Measurements from ENCODE around the gene GMIP.

Gene GMIP

GRCh38 chr19:19619849-19620210, 23.6 kb downstream of the GMIP start:
- Histone ChIP-seq H3K4me3 (replicated peaks; ENCODE audit: insufficient read depth, low read length) (no peak overlapping the region), H3K27me3 (ENCODE audit: insufficient read depth, poor library complexity, severe bottlenecking) (no peaks in the 10 kb centered on the region), H3K27ac (replicated peaks) (no peak overlapping the region)
- TF ChIP-seq, protein P1, sequence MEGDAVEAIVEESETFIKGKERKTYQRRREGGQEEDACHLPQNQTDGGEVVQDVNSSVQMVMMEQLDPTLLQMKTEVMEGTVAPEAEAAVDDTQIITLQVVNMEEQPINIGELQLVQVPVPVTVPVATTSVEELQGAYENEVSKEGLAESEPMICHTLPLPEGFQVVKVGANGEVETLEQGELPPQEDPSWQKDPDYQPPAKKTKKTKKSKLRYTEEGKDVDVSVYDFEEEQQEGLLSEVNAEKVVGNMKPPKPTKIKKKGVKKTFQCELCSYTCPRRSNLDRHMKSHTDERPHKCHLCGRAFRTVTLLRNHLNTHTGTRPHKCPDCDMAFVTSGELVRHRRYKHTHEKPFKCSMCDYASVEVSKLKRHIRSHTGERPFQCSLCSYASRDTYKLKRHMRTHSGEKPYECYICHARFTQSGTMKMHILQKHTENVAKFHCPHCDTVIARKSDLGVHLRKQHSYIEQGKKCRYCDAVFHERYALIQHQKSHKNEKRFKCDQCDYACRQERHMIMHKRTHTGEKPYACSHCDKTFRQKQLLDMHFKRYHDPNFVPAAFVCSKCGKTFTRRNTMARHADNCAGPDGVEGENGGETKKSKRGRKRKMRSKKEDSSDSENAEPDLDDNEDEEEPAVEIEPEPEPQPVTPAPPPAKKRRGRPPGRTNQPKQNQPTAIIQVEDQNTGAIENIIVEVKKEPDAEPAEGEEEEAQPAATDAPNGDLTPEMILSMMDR (IDR thresholded peaks at IDR 0.05; ENCODE audit: insufficient read depth, low read length) = no peak
- TF ChIP-seq POLR2AphosphoS5 (IDR thresholded peaks at IDR 0.05; ENCODE audit: low read depth) = no peak
- TF ChIP-seq SPI1 (IDR thresholded peaks at IDR 0.05; ENCODE audit: borderline replicate concordance, low read depth) = no peak
- no peak for TF ChIP-seq GABPA (IDR thresholded peaks at IDR 0.05; ENCODE audit: low read depth)
- TF ChIP-seq, protein P2, sequence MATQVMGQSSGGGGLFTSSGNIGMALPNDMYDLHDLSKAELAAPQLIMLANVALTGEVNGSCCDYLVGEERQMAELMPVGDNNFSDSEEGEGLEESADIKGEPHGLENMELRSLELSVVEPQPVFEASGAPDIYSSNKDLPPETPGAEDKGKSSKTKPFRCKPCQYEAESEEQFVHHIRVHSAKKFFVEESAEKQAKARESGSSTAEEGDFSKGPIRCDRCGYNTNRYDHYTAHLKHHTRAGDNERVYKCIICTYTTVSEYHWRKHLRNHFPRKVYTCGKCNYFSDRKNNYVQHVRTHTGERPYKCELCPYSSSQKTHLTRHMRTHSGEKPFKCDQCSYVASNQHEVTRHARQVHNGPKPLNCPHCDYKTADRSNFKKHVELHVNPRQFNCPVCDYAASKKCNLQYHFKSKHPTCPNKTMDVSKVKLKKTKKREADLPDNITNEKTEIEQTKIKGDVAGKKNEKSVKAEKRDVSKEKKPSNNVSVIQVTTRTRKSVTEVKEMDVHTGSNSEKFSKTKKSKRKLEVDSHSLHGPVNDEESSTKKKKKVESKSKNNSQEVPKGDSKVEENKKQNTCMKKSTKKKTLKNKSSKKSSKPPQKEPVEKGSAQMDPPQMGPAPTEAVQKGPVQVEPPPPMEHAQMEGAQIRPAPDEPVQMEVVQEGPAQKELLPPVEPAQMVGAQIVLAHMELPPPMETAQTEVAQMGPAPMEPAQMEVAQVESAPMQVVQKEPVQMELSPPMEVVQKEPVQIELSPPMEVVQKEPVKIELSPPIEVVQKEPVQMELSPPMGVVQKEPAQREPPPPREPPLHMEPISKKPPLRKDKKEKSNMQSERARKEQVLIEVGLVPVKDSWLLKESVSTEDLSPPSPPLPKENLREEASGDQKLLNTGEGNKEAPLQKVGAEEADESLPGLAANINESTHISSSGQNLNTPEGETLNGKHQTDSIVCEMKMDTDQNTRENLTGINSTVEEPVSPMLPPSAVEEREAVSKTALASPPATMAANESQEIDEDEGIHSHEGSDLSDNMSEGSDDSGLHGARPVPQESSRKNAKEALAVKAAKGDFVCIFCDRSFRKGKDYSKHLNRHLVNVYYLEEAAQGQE (IDR thresholded peaks at IDR 0.05; ENCODE audit: insufficient replicate concordance, low read depth) = no peak
- no peak for DNase-seq (ENCODE audit: low read depth in 1 of 2, low spot score in 1 of 2)

DNA sequence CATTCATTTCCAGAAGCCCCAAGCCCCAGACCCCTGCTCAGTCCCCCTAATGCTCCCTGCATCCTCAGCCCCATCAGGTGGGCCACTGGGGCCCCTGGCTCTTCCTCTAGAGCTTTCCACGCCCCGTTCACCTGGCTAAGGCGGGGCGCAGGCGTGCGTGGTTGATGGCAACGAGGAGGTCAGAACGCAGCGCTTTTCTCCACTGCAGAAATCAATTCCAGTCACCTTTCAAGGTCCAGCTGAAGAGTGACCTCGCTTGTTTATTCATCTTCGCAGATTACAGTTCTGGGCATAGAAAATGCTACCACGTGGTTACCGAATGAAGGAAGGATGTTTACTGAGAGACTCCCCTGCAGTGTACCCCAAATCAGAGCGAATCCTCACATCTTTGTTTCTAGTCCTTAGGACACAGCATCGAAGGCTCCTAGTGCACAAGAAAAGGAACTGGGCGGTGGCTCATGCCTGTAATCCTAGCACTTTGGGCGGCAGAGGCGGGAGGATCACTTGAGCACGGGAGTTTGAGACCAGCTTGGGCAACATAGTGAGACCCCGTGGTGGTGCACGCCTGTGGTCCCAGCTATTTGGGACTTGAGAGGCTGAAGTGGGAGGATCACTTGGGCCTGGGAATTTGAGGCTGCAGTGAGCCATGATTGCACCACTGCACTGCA, 24.1 kb downstream of the GMIP start:
- H3K27ac ChIP-seq (replicated peaks) = no peak overlapping the region
- no peak overlapping the region for H3K4me3 ChIP-seq (replicated peaks; ENCODE audit: insufficient read depth, low read length)
- no peak for DNase-seq (ENCODE audit: low read depth in 1 of 2, low spot score in 1 of 2)
- H3K27me3 ChIP-seq (ENCODE audit: insufficient read depth, poor library complexity, severe bottlenecking) = no peaks in the 10 kb centered on the region
- TF ChIP-seq POLR2AphosphoS5 (IDR thresholded peaks at IDR 0.05; ENCODE audit: low read depth) (no peak), GABPA (IDR thresholded peaks at IDR 0.05; ENCODE audit: low read depth) (no peak), SPI1 (IDR thresholded peaks at IDR 0.05; ENCODE audit: borderline replicate concordance, low read depth) (no peak)
- TF ChIP-seq, protein P1 (IDR thresholded peaks at IDR 0.05; ENCODE audit: insufficient read depth, low read length) = no peak
- TF ChIP-seq, protein P2 (IDR thresholded peaks at IDR 0.05; ENCODE audit: insufficient replicate concordance, low read depth) = no peak

DNA sequence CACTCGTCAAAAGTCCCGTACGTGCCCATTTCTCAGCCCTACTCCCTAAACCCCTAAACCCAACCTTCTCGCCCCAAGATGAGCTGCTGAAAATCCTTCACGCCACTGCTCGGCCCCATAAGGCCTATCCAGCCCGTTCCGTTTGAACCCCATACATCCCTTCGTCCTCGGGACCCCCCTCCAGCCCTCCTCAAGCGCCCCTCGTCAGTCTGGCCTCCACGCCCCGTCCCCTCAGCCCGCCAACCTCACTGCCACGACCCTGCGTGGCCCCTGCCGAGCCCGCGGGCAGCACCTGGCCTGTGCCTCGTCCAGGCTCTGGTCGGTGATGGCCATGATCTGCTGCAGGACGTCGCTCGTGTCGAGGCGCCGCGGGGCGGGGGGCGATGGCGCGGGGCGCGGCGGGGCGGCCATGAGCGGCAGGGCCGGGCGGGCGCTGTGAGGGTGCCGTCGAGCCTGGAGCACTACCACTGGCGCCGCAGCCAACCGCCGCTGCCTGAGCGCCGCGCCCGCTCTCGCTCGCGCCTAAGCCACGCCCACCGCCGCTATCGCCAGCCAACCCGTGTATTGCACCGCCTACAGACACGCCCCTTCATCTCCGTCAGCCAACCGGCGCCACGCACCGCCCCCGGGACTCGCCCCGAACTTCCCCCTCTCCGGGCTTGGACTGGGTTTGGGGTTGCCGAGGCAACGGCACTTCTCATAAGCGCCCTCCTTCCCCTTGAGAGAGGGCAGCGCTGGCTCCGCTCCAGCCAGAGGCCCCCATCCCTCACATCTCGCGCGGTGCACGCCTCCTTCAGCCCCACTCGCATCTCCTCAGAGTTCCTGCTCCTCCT, 25.0 kb downstream of the GMIP start, which contains the start of gene PBX4:
PBX4 (minus strand) TSS at position 469 of the 833 bp plus-strand sequence; CDS start at position 411, 58 bp downstream.
- Histone ChIP-seq H3K4me3 (replicated peaks; ENCODE audit: insufficient read depth, low read length) (peak within 1 kb of the TSS; percentile 20), H3K27ac (replicated peaks) (no peak within 1 kb of the TSS), H3K27me3 (ENCODE audit: insufficient read depth, poor library complexity, severe bottlenecking) (no peaks in the 10 kb centered on the region)
- peak; percentile 91 to 96 for DNase-seq (ENCODE audit: low read depth in 1 of 2, low spot score in 1 of 2)
- TF ChIP-seq, protein P1 (IDR thresholded peaks at IDR 0.05; ENCODE audit: insufficient read depth, low read length) = no peak
- TF ChIP-seq SPI1 (IDR thresholded peaks at IDR 0.05; ENCODE audit: borderline replicate concordance, low read depth) = no peak
- TF ChIP-seq GABPA (IDR thresholded peaks at IDR 0.05; ENCODE audit: low read depth) = no peak
- TF ChIP-seq, protein P2 (IDR thresholded peaks at IDR 0.05; ENCODE audit: insufficient replicate concordance, low read depth) = no peak
- TF ChIP-seq POLR2AphosphoS5 (IDR thresholded peaks at IDR 0.05; ENCODE audit: low read depth) = no peak

Data from HL-60 (cell line).